Psoas muscle (tissue), 8 donors: Measurements from ENCODE around the gene CMSS1. TPM values are rescaled to one million over a fixed set of nuclear protein-coding genes. Genes with fewer than 3 reads are reported as not detected.
A peak's percentile ranks its signal among the peaks of the same experiment; 100 is the strongest.

ENCODE experiments used
- ATAC-seq, 4 donors: fragments of 200-7000 bp; cut with Tn5 transposase; one replicate each; pipeline ENCODE4 v1.9.1; 2020; ENCODE audit warnings: moderate library complexity in 3 of 4, mild to moderate bottlenecking in 2 of 4
- DNase-seq, 2 donors: peaks; one replicate each; pipeline ENCODE4 v3.0.0-alpha.2; 2020
- H3K27ac ChIP-seq: fragments of 200-600 bp; one replicate; pipeline ENCODE4 v1.8.0; 2022
- H3K27me3 ChIP-seq, 3 donors: fragments of 200-600 bp in 1 of 3; one replicate each; pipeline versions ENCODE4 v1.6.1 to v1.8.0; 2013 to 2022; ENCODE audit warnings: low read length in 2 of 3, mild to moderate bottlenecking in 2 of 3, moderate library complexity in 1 of 3; ENCODE audit not compliant: insufficient read depth in 3 of 3
- H3K36me3 ChIP-seq, 2 donors: fragments of 200-600 bp in 1 of 2; one replicate each; pipeline versions ENCODE4 v1.6.1 to v1.8.0; 2013 to 2022; ENCODE audit warnings: low read depth in 1 of 2, mild to moderate bottlenecking in 1 of 2, moderate library complexity in 1 of 2; ENCODE audit not compliant: insufficient read depth in 1 of 2
- H3K4me1 ChIP-seq: fragments of 200-600 bp; one replicate; pipeline ENCODE4 v1.8.0; 2022
- H3K4me3 ChIP-seq: fragments of 200-600 bp; one replicate; pipeline ENCODE4 v1.8.0; 2022; ENCODE audit warnings: mild to moderate bottlenecking
- H3K9me3 ChIP-seq: fragments of 200-600 bp; one replicate; pipeline ENCODE4 v1.8.0; 2022
- CTCF ChIP-seq: fragments of 200-600 bp; IDR thresholded peaks from one replicate; pipeline ENCODE4 v1.8.0; 2022; ENCODE audit warnings: antibody characterized with exemption
- WGBS, 3 donors: extraction: QIAGEN DNeasy Blood & Tissue Kit; methylation state at CpG; one replicate each; pipeline versions ENCODE4 v1.1.6 to v1.1.7; 2013; 5-methylcytosine and 5-hydroxymethylcytosine counted together
- intact Hi-C, 2 donors: fragments of 100-400 bp; cut with DNase I; formaldehyde crosslinking; loops; one replicate each; pipeline versions ENCODE4 v1.11.0 to v1.14.2; 2022
- polyA plus RNA-seq, 3 donors: library from polyadenylated mRNA; stranded (reverse); fragments of 200-250 nt; gene quantifications; one replicate each; pipeline ENCODE4 v1.2.3, GENCODE V29; 2013
- total RNA-seq, 4 donors: library from RNA; stranded (reverse); fragmentation: NEBNext Ultra II Directional in 2 of 4; extraction: Animal tissue kit (Norgen Biotek cat#: 25700) in 2 of 4; gene quantifications; one replicate each; pipeline versions ENCODE4 v1.2.1 to v1.2.4, GENCODE V29; 2021 to 2023
- donor health status: healthy with polysubstance abuse.
- donor health status: DM: no; HTN: no; CAD: no; lungs with moderate emphysema.
- donor health status: Bipolar disorder and iron deficiency.
- donor health status: healthy.
- donor health status: DM: yes; HTN: yes; CAD: no.
- donor health status: DM: no; HTN: no; CAD: no.
- donor health status: DM: no; HTN: no; CAD: no.
- donor health status: DM: yes; HTN: yes; CAD: no.

CMSS1 gene
- total and polyA plus RNA-seq, 7 donors, result 18.4 to 174 (median 58.8) TPM

GRCh38 chr3:99833617-99834205 is 16.0 kb downstream of the CMSS1 start:
- TF ChIP-seq CTCF, result no peak
- no peaks in the 10 kb centered on the region for H3K27me3 ChIP-seq
- H3K27ac ChIP-seq, result peak overlapping the region; percentile 50
- peaks cover 10% of the 10 kb centered on the region for H3K4me1 ChIP-seq
- no peak for DNase-seq
- no peaks in the 10 kb centered on the region for H3K9me3 ChIP-seq
- peaks cover 7 to 16% of the 10 kb centered on the region in 2 donors for H3K36me3 ChIP-seq
- no peak for ATAC-seq
- intact Hi-C loops, result loop anchor here in 1 of 2 donors (1.0 to 10.0 kb wide), 2 partner anchors 421 to 501 kb away; partner anchors contain the start of gene NIT2
- WGBS, 3 donors, result 55 to 61% (median 56%) methylated on average over 4 of the region's 4 CpGs
- H3K4me3 ChIP-seq, result no peak overlapping the region

GRCh38 chr3:99834211-99834957 is 16.7 kb downstream of the CMSS1 start:
- intact Hi-C loops, result loop anchor here in 1 of 2 donors (10.0 kb wide), 1 partner anchor 500 kb away; the partner anchor contains the start of gene NIT2

GRCh38 chr3:99836681-99837080 is 19.0 kb downstream of the CMSS1 start:
- DNase-seq (no peak), ATAC-seq (no peak)
- peaks cover 10% of the 10 kb centered on the region for H3K4me1 ChIP-seq
- no peak overlapping the region for H3K27ac ChIP-seq
- H3K27me3 ChIP-seq, result no peaks in the 10 kb centered on the region
- peaks cover 0 to 7% of the 10 kb centered on the region in 2 donors for H3K36me3 ChIP-seq
- intact Hi-C loops, result loop anchor here (2.0 to 10.0 kb wide), 3 partner anchors 20 to 498 kb away; partner anchors contain the start of gene NIT2 (in 1 of the 2)
- H3K9me3 ChIP-seq, result no peaks in the 10 kb centered on the region
- H3K4me3 ChIP-seq, result no peak overlapping the region
- no peak for TF ChIP-seq CTCF
- 70 to 77% (median 76%) methylated on average over 3 of the region's 3 CpGs for WGBS, 3 donors

More at GRCh38 chr3:99834211-99834957, 16.7 kb downstream of the CMSS1 start:
- Histone ChIP-seq H3K4me3 (no peak overlapping the region), H3K27me3 (no peaks in the 10 kb centered on the region), H3K9me3 (no peaks in the 10 kb centered on the region), H3K4me1 (peaks cover 10% of the 10 kb centered on the region), H3K36me3 (peaks cover 7 to 13% of the 10 kb centered on the region in 2 donors), H3K27ac (peak overlapping the region; percentile 50)
- ATAC-seq (no peak), DNase-seq (no peak)
- WGBS, 3 donors, result 95 to 97% (median 95%) methylated on average over 2 of the region's 2 CpGs
- TF ChIP-seq CTCF, result no peak

GRCh38 chr3:99837715-99838114 is 20.1 kb downstream of the CMSS1 start:
- WGBS, 3 donors, result 90 to 100% (median 97%) methylated on average over 1 of the region's 1 CpG
- Histone ChIP-seq H3K27me3 (no peaks in the 10 kb centered on the region), H3K27ac (peak overlapping the region; percentile 43), H3K4me1 (peaks cover 10% of the 10 kb centered on the region), H3K4me3 (no peak overlapping the region), H3K9me3 (no peaks in the 10 kb centered on the region), H3K36me3 (peaks cover 0 to 7% of the 10 kb centered on the region in 2 donors)
- DNase-seq, result no peak
- ATAC-seq, result no peak
- intact Hi-C loops, result loop anchor here (2.0 to 10.0 kb wide), 3 partner anchors 19 to 497 kb away; partner anchors contain the start of gene NIT2 (in 1 of the 2)
- TF ChIP-seq CTCF, result no peak
